Measurements from ENCODE around the gene LINC01488. TPM values are rescaled to one million over a fixed set of nuclear protein-coding genes. Genes with fewer than 3 reads are reported as not detected.

LINC01488 gene
- total RNA-seq, 6 donors from 2014 or later, result not detected

DNA sequence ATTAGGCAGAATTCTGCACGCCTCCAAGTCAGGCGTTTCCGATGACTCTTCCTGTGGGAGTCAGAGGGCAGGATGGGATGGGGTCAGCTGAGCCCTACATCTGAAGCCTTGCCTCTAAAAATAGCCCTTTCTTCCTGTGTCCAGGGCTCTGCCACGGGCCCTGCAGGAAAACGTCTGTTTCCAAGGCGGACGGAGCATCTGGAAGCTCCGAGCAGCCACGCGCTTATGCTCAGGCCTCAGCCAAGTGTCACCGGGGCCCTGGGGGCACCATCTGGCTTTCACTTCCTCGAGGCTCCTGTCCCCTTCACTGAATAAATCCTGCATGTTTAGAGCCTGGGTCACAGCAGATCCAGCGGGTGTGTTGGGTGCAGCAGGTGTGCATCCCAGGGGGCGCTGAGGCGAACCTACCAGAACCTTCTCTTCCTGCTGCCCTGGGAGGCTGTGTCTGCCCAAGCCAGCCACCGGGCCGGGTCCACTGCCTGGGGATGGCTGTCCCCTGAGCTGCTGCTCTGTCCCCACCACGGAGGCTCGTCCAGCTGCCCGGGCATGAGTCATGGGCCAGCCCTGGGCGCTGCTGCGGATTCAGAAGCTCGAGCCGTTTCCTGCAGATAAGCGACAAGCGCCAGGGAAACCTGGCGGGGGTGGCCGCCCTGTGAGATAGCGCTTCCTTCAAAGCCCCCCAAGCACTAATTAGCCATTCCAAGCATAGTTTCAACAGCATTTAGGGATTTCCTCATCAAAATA, 32.0 kb upstream of the LINC01488 start:
- Histone ChIP-seq H3K27ac (peak overlapping the region; percentile 43 to 86 (median 78)), H3K4me3 (no peak overlapping the region), H3K9me3 (no peaks in the 10 kb centered on the region), H3K27me3 (no peaks in the 10 kb centered on the region), H3K4me1 (peaks cover 39 to 46% (median 42%) of the 10 kb centered on the region in 4 donors), H3K36me3 (no peaks in the 10 kb centered on the region)
- 14 to 32% methylated on average over 11 to 29 of the region's 29 CpGs for WGBS, 2 donors
- peak; percentile 69 to 87 for DNase-seq
- TF ChIP-seq POLR2AphosphoS5 (IDR thresholded peaks at IDR 0.05), result peak; percentile 71 to 87
- TF ChIP-seq POLR2A (IDR thresholded peaks at IDR 0.05), result no peak
- TF ChIP-seq EP300 (IDR thresholded peaks at IDR 0.05), result peak in 2 of 4 donors; percentile 73 to 90
- TF ChIP-seq, protein P1, sequence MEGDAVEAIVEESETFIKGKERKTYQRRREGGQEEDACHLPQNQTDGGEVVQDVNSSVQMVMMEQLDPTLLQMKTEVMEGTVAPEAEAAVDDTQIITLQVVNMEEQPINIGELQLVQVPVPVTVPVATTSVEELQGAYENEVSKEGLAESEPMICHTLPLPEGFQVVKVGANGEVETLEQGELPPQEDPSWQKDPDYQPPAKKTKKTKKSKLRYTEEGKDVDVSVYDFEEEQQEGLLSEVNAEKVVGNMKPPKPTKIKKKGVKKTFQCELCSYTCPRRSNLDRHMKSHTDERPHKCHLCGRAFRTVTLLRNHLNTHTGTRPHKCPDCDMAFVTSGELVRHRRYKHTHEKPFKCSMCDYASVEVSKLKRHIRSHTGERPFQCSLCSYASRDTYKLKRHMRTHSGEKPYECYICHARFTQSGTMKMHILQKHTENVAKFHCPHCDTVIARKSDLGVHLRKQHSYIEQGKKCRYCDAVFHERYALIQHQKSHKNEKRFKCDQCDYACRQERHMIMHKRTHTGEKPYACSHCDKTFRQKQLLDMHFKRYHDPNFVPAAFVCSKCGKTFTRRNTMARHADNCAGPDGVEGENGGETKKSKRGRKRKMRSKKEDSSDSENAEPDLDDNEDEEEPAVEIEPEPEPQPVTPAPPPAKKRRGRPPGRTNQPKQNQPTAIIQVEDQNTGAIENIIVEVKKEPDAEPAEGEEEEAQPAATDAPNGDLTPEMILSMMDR (IDR thresholded peaks at IDR 0.05), result peak in 1 of 6 experiments; percentile 36
- peak; percentile 38 to 65 for ATAC-seq (ENCODE audit: low FRiP score in 2 of 2)

DNA sequence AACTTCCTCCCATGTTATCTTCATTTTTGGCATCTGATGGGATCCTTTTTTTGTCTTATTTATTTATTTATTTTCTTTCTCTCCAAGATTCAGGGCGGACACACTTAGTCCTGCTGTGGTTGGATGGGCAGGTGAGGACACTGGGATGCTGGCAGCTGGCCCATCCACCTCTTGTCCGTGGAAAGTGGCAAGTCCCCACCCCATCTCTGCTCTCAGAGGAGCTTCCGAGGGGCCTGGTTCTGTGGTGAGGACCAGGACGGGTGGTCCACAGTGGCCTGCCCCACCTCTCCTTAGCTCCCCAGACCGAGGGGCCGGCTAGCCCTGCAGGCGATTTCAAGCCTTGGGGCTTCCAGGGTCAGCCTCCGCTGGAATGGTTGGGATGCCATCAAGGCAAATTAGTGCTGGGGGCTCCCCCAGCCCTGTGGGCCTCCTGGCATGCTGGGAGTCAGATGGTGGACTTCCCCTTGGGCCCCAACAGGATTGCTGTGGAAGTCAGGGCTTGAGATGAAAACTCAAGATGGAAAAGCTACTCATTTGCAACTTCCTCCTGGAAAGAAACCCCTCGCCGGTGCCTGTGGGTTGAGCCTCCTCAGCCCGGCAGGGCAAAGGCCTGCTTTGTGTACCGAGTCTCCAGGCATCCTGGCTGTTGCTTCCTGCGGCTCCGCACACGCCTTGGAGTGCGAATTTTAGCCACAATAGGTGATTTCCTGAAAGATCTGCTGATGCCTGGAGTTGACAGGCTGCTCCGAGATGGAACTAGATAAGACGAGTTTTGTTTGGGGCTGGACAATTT, 31.2 kb upstream of the LINC01488 start:
- Histone ChIP-seq H3K9me3 (no peaks in the 10 kb centered on the region), H3K36me3 (no peaks in the 10 kb centered on the region), H3K27ac (peak overlapping the region; percentile 65 to 86 (median 76)), H3K4me3 (no peak overlapping the region), H3K4me1 (peaks cover 33 to 39% (median 34%) of the 10 kb centered on the region in 4 donors), H3K27me3 (no peaks in the 10 kb centered on the region)
- ATAC-seq (ENCODE audit: low FRiP score in 2 of 2), result peak in 1 of 2 donors; percentile 27
- TF ChIP-seq, protein P1 (IDR thresholded peaks at IDR 0.05), result no peak
- TF ChIP-seq POLR2A (IDR thresholded peaks at IDR 0.05) (no peak), EP300 (IDR thresholded peaks at IDR 0.05) (peak in 2 of 4 donors; percentile 35 to 51), POLR2AphosphoS5 (IDR thresholded peaks at IDR 0.05) (peak; percentile 52 to 62)
- 49 to 65% methylated on average over 10 to 18 of the region's 18 CpGs for WGBS, 2 donors
- DNase-seq, result no peak

DNA sequence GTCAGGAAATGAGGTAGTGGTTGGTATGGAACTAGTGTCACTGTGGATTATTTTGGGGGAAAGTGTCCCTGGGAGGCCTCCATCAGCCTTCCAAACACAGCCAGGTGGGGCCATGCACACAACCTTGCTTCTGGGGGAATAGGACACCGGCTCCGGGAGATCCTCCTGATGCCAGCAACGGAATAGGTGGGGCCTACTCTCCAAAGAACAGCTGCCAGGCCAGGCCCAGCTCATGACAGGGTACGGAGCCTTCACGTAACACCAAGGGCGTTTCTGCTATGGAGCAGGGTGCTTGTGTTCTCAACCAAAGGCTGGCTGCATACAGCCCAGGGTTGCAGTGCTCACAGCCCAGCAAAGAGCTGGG, 30.6 kb upstream of the LINC01488 start:
- DNase-seq (no peak), ATAC-seq (ENCODE audit: low FRiP score in 2 of 2) (no peak)
- Histone ChIP-seq H3K9me3 (no peaks in the 10 kb centered on the region), H3K27me3 (no peaks in the 10 kb centered on the region), H3K36me3 (no peaks in the 10 kb centered on the region), H3K27ac (peak overlapping the region in 2 of 4 donors; percentile 72 to 86), H3K4me1 (peaks cover 29 to 36% (median 30%) of the 10 kb centered on the region in 4 donors), H3K4me3 (no peak overlapping the region)
- no peak for TF ChIP-seq EP300 (IDR thresholded peaks at IDR 0.05)
- no peak for TF ChIP-seq POLR2A (IDR thresholded peaks at IDR 0.05)
- no peak for TF ChIP-seq POLR2AphosphoS5 (IDR thresholded peaks at IDR 0.05)
- TF ChIP-seq, protein P1 (IDR thresholded peaks at IDR 0.05), result no peak
- 63 to 73% methylated on average over 6 of the region's 6 CpGs for WGBS, 2 donors

DNA sequence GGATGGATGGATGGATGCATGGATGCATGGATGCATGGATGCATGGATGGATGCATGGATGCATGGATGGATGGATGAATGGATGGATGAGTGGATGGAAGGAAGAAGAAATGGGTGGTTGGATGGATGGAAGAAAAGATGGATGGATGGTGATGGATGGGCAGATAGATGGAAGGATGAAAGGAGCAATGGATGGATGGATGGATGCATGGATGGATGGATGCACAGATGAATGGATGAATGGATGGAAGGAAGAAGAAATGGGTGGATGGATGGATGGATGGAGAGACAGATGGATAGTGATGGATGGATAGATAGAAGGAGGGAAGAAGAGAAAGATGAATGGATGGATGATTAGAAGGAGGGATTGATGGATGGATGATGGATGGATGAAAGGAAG, 30.2 kb upstream of the LINC01488 start:
- Histone ChIP-seq H3K36me3 (no peaks in the 10 kb centered on the region), H3K27me3 (no peaks in the 10 kb centered on the region), H3K27ac (no peak overlapping the region), H3K4me3 (no peak overlapping the region), H3K4me1 (peaks cover 29 to 33% (median 30%) of the 10 kb centered on the region in 4 donors), H3K9me3 (no peaks in the 10 kb centered on the region)
- no peak for DNase-seq
- ATAC-seq (ENCODE audit: low FRiP score in 2 of 2), result no peak
- TF ChIP-seq POLR2A (IDR thresholded peaks at IDR 0.05), result no peak
- TF ChIP-seq, protein P1 (IDR thresholded peaks at IDR 0.05), result no peak
- TF ChIP-seq EP300 (IDR thresholded peaks at IDR 0.05), result no peak
- TF ChIP-seq POLR2AphosphoS5 (IDR thresholded peaks at IDR 0.05), result no peak

All from upper lobe of left lung (tissue), 6 donors.